ENCODE measurements around the gene ATF3. TPM values are rescaled to one million over a fixed set of nuclear protein-coding genes. Genes with fewer than 3 reads are reported as not detected.

The ATF3 gene, protein sequence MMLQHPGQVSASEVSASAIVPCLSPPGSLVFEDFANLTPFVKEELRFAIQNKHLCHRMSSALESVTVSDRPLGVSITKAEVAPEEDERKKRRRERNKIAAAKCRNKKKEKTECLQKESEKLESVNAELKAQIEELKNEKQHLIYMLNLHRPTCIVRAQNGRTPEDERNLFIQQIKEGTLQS
- total RNA-seq: 100 to 1,000 TPM in 1 of 2 donors, 10 to 100 TPM in 1; 96.3 to 107 TPM

DNA sequence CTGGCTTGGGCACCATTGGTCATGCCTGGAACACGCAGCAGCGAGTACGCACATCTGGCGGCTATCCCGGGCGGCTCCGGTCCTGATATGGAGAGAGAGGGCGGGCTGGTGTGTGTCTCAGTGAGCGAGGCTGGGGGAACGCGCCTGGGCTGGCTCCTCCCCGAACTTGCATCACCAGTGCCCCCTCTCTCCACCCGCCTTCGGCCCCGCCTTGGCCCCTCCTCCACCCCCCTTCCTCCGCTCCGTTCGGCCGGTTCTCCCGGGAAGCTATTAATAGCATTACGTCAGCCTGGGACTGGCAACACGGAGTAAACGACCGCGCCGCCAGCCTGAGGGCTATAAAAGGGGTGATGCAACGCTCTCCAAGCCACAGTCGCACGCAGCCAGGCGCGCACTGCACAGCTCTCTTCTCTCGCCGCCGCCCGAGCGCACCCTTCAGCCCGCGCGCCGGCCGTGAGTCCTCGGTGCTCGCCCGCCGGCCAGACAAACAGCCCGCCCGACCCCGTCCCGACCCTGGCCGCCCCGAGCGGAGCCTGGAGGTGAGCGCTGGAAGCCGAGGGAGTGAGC is at the start of gene ATF3:
TSS of gene ATF3 (plus strand) at position 370 of the 567 bp plus-strand sequence. CDS start 6,261 bp downstream, outside the sequence.
- Mint-ChIP-seq H3K4me3 (peak within 1 kb of the TSS; percentile 95 to 98), H3K9me3 (no peaks in the 10 kb centered on the region), H3K27me3 (ENCODE audit: low read depth) (peaks cover 52% of the 10 kb centered on the region), H3K4me1 (ENCODE audit: low read depth) (peaks cover 58% of the 10 kb centered on the region), H3K36me3 (ENCODE audit: insufficient read depth in 2 of 2) (peaks cover 17 to 24% of the 10 kb centered on the region in 2 donors), H3K27ac (peak within 1 kb of the TSS; percentile 93)
- DNase-seq: peak; percentile 94 to 96
- ATAC-seq (replicated peaks in 1 of 2): peak; percentile 84 to 88

- Mint-ChIP-seq H3K9me3 (peaks cover 1 to 3% of the 10 kb centered on the region in 2 donors), H3K36me3 (ENCODE audit: insufficient read depth in 2 of 2) (peaks cover 4 to 5% of the 10 kb centered on the region in 2 donors), H3K27ac (no peak overlapping the region), H3K4me3 (peak overlapping the region; percentile 71 to 84), H3K4me1 (ENCODE audit: low read depth) (peaks cover 16% of the 10 kb centered on the region), H3K27me3 (ENCODE audit: low read depth) (peaks cover 25% of the 10 kb centered on the region)
- no peak for ATAC-seq (replicated peaks in 1 of 2)
- DNase-seq: no peak
Observed at GRCh38 chr1:212559929-212560328, 48.6 kb upstream of the ATF3 start.

GRCh38 chr1:212560933-212561460 is 47.6 kb upstream of the ATF3 start:
- peaks cover 27% of the 10 kb centered on the region for H3K4me1 Mint-ChIP-seq (ENCODE audit: low read depth)
- H3K4me3 Mint-ChIP-seq: no peak overlapping the region

DNA sequence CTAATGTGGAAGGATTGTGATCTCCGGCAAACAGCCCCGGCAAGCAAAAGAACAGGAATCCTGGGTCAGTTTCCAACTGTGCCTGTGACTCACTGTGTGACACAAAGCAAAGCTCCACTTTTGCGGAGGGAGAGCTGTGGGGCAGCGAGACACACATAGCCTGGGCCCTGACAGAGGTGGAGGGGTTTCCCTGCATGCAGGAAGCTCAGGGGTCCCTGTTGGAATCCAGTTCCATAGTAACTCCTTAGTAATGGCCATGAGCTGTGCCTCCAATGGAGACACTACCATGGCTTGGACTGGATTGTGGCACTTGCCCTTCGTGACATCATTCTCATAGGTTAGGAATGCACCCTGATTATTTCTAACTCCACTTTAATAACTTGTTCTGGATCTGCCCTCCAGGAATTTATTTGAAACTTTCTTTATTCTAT is 47.0 kb upstream of the ATF3 start:
- peaks cover 1 to 3% of the 10 kb centered on the region in 2 donors for H3K9me3 Mint-ChIP-seq
- ATAC-seq (replicated peaks in 1 of 2): no peak

More at GRCh38 chr1:212560933-212561460, 47.6 kb upstream of the ATF3 start:
- Mint-ChIP-seq H3K27me3 (ENCODE audit: low read depth) (peaks cover 25% of the 10 kb centered on the region), H3K9me3 (peaks cover 1 to 3% of the 10 kb centered on the region in 2 donors), H3K27ac (no peak overlapping the region), H3K36me3 (ENCODE audit: insufficient read depth in 2 of 2) (peaks cover 4 to 5% of the 10 kb centered on the region in 2 donors)
- DNase-seq: no peak
- ATAC-seq (replicated peaks in 1 of 2): no peak

GRCh38 chr1:212562771-212563170 is 45.8 kb upstream of the ATF3 start:
- peaks cover 11% of the 10 kb centered on the region for H3K27me3 Mint-ChIP-seq (ENCODE audit: low read depth)
- no peak overlapping the region for H3K27ac Mint-ChIP-seq
- H3K4me3 Mint-ChIP-seq: no peak overlapping the region
- H3K4me1 Mint-ChIP-seq (ENCODE audit: low read depth): peaks cover 45% of the 10 kb centered on the region
- ATAC-seq (replicated peaks in 1 of 2) (no peak), DNase-seq (no peak)
- peaks cover 2 to 4% of the 10 kb centered on the region in 2 donors for H3K36me3 Mint-ChIP-seq (ENCODE audit: insufficient read depth in 2 of 2)
- peaks cover 1 to 3% of the 10 kb centered on the region in 2 donors for H3K9me3 Mint-ChIP-seq

More for the DNA sequence above, 47.0 kb upstream of the ATF3 start:
- H3K4me3 Mint-ChIP-seq: no peak overlapping the region
- peaks cover 4 to 5% of the 10 kb centered on the region in 2 donors for H3K36me3 Mint-ChIP-seq (ENCODE audit: insufficient read depth in 2 of 2)
- DNase-seq: no peak
- H3K27ac Mint-ChIP-seq: no peak overlapping the region
- peaks cover 32% of the 10 kb centered on the region for H3K4me1 Mint-ChIP-seq (ENCODE audit: low read depth)
- peaks cover 20% of the 10 kb centered on the region for H3K27me3 Mint-ChIP-seq (ENCODE audit: low read depth)

DNA sequence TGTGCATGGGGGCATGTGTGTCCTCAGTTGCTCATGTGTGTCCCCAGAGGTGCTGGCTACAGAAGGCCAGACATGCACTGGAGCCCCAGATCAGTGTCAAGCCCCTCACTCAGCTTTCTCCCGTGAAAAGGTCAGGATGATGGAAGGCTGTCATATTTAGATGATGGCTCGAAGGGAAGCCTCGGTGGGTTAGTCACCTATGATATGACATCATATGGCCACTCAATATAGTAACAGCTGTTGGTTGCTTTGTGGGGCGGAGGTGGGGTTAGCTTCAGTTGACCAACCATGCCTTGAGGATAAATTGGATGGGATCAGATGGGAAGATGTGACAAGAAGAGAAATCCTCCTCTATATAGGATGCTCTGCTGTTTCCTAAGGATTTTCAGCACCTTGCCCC is 43.5 kb upstream of the ATF3 start:
- peaks cover 46% of the 10 kb centered on the region for H3K4me1 Mint-ChIP-seq (ENCODE audit: low read depth)
- H3K36me3 Mint-ChIP-seq (ENCODE audit: insufficient read depth in 2 of 2): no peaks in the 10 kb centered on the region
- H3K9me3 Mint-ChIP-seq: peaks cover 0 to 3% of the 10 kb centered on the region in 2 donors
- peak overlapping the region in 1 of 2 donors; percentile 50 for H3K4me3 Mint-ChIP-seq
- peaks cover 19% of the 10 kb centered on the region for H3K27me3 Mint-ChIP-seq (ENCODE audit: low read depth)
- DNase-seq: peak in 1 of 2 donors; percentile 15
- H3K27ac Mint-ChIP-seq: no peak overlapping the region
- no peak for ATAC-seq (replicated peaks in 1 of 2)

DNA sequence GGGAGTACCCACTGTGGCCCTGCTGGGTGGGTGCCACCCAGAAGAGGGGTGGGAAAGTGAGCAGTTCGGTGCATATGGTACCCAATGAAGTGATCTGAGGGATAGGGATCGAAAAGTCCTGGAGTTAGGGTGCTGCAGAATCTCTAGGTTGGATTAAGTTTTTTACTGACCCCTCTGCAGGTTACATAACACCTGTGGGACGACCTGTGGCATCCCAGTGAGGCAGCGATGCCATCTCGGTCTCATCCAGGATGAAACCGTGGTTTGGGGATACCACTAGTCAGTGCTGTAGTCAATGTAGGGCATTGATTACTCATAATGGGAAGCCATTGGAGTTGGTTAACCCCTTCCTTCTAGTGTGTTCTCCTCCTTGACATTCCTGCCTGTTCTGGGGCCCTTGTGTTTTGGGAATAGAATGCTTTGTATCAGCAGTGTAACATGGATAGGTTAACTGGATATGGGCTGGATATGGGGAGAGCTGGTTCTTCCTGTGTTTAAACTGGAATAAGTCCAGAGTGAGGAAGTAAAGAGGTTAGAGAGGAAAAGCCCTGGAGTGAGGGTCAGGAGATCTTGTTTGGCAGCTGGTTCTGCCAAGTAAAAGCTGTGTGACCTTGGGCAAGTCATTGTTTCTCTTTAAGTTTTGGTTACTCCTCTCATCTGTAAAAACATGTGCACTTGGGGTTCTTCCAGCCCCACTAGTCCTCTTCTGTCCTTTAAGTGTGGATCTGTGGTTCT is 42.8 kb upstream of the ATF3 start:
- peak in 1 of 2 donors; percentile 30 for DNase-seq
- peak overlapping the region; percentile 92 for H3K27ac Mint-ChIP-seq

DNA sequence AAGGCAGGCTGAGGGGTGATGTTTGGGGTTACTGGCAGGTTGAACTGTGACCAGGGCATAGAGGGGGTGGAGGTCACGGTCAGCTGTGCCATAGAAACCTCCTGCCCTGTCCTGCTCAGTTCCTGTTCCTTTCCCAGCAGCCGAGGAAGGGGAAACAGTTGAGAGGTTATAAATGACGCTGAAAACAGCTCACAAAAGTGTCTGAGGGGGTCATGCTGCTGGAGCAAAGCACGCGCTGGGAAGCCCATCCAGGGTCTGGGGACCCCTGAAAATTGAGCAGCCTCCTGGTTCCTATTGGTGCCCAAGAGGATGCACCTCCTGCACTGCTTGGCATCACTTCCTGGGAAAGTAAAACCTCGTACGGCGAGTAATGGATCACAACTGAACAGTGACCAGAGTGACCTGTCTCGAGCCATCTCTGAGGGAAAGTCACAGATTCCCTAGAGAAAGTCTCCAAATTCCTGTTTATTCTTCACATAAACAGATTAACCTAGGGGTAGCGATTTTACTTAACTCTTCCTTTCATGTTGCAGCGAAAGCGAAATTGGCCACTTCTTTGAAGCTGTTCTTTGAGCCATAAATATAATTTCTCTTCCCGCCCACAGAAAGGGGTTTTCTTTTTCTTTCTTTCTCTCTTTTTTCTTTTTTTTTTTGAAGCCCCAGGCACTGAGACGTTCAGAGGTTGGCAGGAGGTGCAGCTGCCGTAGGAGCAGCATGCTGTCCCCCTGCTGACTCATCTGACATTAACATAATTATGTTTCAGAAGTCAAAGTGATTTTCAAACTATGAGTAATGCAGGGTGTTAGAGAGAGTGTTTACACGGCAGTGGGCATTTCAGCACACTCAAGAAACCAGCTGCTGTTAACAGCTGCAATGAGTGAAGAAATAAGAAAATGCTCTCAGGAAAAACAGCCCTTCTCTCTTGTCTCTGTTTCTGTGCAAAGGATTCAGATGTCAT is 41.8 kb upstream of the ATF3 start:
- ATAC-seq (replicated peaks in 1 of 2) (peak; percentile 99), DNase-seq (peak; percentile 66 to 81)
- Mint-ChIP-seq H3K4me3 (peak overlapping the region; percentile 76 to 93), H3K4me1 (ENCODE audit: low read depth) (peaks cover 46% of the 10 kb centered on the region), H3K9me3 (peaks cover 0 to 3% of the 10 kb centered on the region in 2 donors), H3K27me3 (ENCODE audit: low read depth) (peaks cover 19% of the 10 kb centered on the region), H3K27ac (peak overlapping the region; percentile 92), H3K36me3 (ENCODE audit: insufficient read depth in 2 of 2) (no peaks in the 10 kb centered on the region)

More for the DNA sequence above, 42.8 kb upstream of the ATF3 start:
- Mint-ChIP-seq H3K36me3 (ENCODE audit: insufficient read depth in 2 of 2) (no peaks in the 10 kb centered on the region), H3K4me3 (peak overlapping the region; percentile 76 to 93), H3K9me3 (peaks cover 0 to 3% of the 10 kb centered on the region in 2 donors), H3K27me3 (ENCODE audit: low read depth) (peaks cover 19% of the 10 kb centered on the region), H3K4me1 (ENCODE audit: low read depth) (peaks cover 46% of the 10 kb centered on the region)
- no peak for ATAC-seq (replicated peaks in 1 of 2)

GRCh38 chr1:212567638-212568037 is 40.9 kb upstream of the ATF3 start:
- Mint-ChIP-seq H3K4me1 (ENCODE audit: low read depth) (peaks cover 46% of the 10 kb centered on the region), H3K4me3 (peak overlapping the region; percentile 76 to 93), H3K27ac (peak overlapping the region; percentile 92), H3K9me3 (peaks cover 0 to 3% of the 10 kb centered on the region in 2 donors), H3K36me3 (ENCODE audit: insufficient read depth in 2 of 2) (no peaks in the 10 kb centered on the region), H3K27me3 (ENCODE audit: low read depth) (peaks cover 19% of the 10 kb centered on the region)
- DNase-seq (no peak), ATAC-seq (replicated peaks in 1 of 2) (no peak)

DNA sequence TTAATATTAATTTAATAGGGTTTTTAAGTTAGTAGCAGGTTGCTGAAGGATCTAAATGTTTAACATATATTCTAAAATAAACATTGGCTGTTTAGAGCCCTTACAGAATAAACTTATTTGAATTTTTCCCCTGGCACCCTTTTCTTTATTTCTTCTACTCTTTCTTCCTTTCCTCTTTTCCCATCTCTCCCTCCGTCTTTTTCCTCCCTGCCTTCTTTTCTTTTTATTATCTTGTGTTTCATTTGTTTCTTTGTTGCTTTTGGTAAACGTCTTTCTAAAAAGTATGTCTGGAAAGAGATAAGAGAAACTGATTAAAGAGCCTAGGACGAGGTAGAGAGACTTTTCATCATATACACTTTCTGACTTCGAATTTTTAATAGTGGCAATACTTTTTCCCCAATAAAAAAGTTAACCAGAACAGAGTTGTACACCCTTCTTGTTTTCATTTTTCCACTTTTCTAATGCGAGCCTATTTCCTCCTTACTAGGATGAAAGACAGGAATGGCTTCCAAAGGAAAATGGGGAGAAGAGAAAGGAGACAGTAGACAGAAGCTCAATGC is 39.5 kb upstream of the ATF3 start:
- H3K4me1 Mint-ChIP-seq (ENCODE audit: low read depth): peaks cover 46% of the 10 kb centered on the region
- peaks cover 19% of the 10 kb centered on the region for H3K27me3 Mint-ChIP-seq (ENCODE audit: low read depth)
- H3K4me3 Mint-ChIP-seq: no peak overlapping the region
- no peak for DNase-seq
- H3K36me3 Mint-ChIP-seq (ENCODE audit: insufficient read depth in 2 of 2): no peaks in the 10 kb centered on the region
- H3K27ac Mint-ChIP-seq: peak overlapping the region; percentile 86
- H3K9me3 Mint-ChIP-seq: no peaks in the 10 kb centered on the region
- no peak for ATAC-seq (replicated peaks in 1 of 2)

DNA sequence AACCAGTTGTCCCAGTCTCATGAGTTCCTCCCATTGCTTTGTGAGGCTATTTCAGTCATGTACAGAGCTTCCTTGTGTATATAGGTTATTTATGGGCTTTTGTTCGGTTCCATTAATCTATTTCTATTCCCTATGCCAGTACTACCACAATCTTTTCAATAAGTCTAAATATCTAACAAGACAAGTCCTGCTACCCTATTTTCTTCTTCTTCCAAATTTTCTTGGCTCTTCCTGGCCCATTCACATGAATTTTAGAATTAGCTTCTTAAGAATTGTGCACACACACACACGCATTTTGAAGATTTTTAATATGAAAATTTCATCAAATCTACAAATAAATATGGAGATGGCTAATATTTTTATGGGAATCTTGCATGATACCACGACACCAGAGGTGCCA is 33.8 kb upstream of the ATF3 start:
- H3K27me3 Mint-ChIP-seq (ENCODE audit: low read depth): peaks cover 25% of the 10 kb centered on the region
- H3K4me3 Mint-ChIP-seq: no peak overlapping the region
- H3K36me3 Mint-ChIP-seq (ENCODE audit: insufficient read depth in 2 of 2): no peaks in the 10 kb centered on the region
- H3K27ac Mint-ChIP-seq: no peak overlapping the region
- DNase-seq (no peak), ATAC-seq (replicated peaks in 1 of 2) (no peak)
- no peaks in the 10 kb centered on the region for H3K9me3 Mint-ChIP-seq
- no peaks in the 10 kb centered on the region for H3K4me1 Mint-ChIP-seq (ENCODE audit: low read depth)

DNA sequence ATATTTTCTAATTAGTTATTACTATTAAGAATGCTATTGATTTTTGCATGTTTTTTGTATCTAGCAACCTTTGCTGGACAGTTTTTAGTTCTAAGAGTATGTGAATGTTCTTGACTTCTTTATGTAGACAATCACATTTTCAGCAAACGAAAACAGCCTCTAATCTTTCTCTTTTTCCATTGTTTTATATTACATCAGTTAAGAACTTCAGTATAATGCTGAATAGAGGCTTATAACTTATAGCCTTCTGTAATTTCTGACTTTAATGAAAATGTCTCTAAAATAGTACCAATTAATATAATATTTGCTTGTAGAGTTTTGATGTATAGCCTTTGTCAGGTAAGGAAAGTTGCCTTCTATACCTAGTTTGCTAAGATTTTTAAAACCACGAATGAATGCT is 33.2 kb upstream of the ATF3 start:
- Mint-ChIP-seq H3K4me1 (ENCODE audit: low read depth) (no peaks in the 10 kb centered on the region), H3K4me3 (no peak overlapping the region), H3K9me3 (no peaks in the 10 kb centered on the region), H3K36me3 (ENCODE audit: insufficient read depth in 2 of 2) (no peaks in the 10 kb centered on the region), H3K27ac (no peak overlapping the region), H3K27me3 (ENCODE audit: low read depth) (peaks cover 25% of the 10 kb centered on the region)
- ATAC-seq (replicated peaks in 1 of 2) (no peak), DNase-seq (no peak)
